SJCRH30 (cell line): ENCODE measurements around the gene BIRC3. TPM values are rescaled to one million over a fixed set of nuclear protein-coding genes. Genes with fewer than 3 reads are reported as not detected.
A peak's percentile ranks its signal among the peaks of the same experiment; 100 is the strongest.

Experiments
- DNase-seq, 2 experiments: peaks; one replicate each; pipeline ENCODE4 v3.0.0-alpha.2; 2015 to 2020
- H3K27ac ChIP-seq: fragments of 250-450 bp; sonication (Bioruptor Pico); 2 replicates; pipeline ENCODE4 v1.5.1; 2020; ENCODE audit warnings: mild to moderate bottlenecking, moderate library complexity
- H3K27me3 ChIP-seq: fragments of 250-450 bp; sonication (Bioruptor Pico); 2 replicates; pipeline ENCODE4 v1.5.1; 2020; ENCODE audit warnings: mild to moderate bottlenecking, moderate library complexity
- H3K36me3 ChIP-seq: fragments of 250-450 bp; sonication (Bioruptor Pico); 2 replicates; pipeline ENCODE4 v1.5.1; 2020; ENCODE audit warnings: mild to moderate bottlenecking, moderate library complexity
- H3K4me1 ChIP-seq: fragments of 250-450 bp; sonication (Bioruptor Pico); 2 replicates; pipeline ENCODE4 v1.5.1; 2020; ENCODE audit warnings: mild to moderate bottlenecking, moderate library complexity
- H3K4me3 ChIP-seq: fragments of 250-450 bp; sonication (Bioruptor Pico); 2 replicates; pipeline ENCODE4 v1.5.1; 2020; ENCODE audit warnings: mild to moderate bottlenecking, moderate library complexity
- H3K9me3 ChIP-seq: fragments of 250-450 bp; sonication (Bioruptor Pico); replicated peaks from 2 replicates; pipeline ENCODE4 v1.5.1; 2020; ENCODE audit warnings: mild to moderate bottlenecking, moderate library complexity
- total RNA-seq: library from RNA; depleted of rRNA; stranded (reverse); fragments of >200 nt; shearing (Covaris generic); gene quantifications from 2 replicates; pipeline ENCODE4 v1.2.3, GENCODE V29; 2014

Gene BIRC3
- total RNA-seq, 1 experiment from 2014 or later: not detected

- Histone ChIP-seq H3K36me3 (no peaks in the 10 kb centered on the region), H3K27me3 (no peaks in the 10 kb centered on the region), H3K27ac (no peak overlapping the region), H3K9me3 (no peaks in the 10 kb centered on the region), H3K4me1 (no peaks in the 10 kb centered on the region), H3K4me3 (no peak overlapping the region)
- DNase-seq: no peak
Measured at GRCh38 chr11:102307727-102308038, 9.6 kb upstream of the BIRC3 start.

- H3K9me3 ChIP-seq: no peaks in the 10 kb centered on the region
- H3K27me3 ChIP-seq: no peaks in the 10 kb centered on the region
- H3K27ac ChIP-seq: no peak overlapping the region
- no peaks in the 10 kb centered on the region for H3K4me1 ChIP-seq
- no peaks in the 10 kb centered on the region for H3K36me3 ChIP-seq
- DNase-seq: no peak
- no peak overlapping the region for H3K4me3 ChIP-seq
Measured at GRCh38 chr11:102309621-102310541, 7.4 kb upstream of the BIRC3 start.

GRCh38 chr11:102312667-102313066 lies 4.6 kb upstream of the BIRC3 start:
- Histone ChIP-seq H3K27ac (no peak overlapping the region), H3K27me3 (no peaks in the 10 kb centered on the region), H3K4me1 (no peaks in the 10 kb centered on the region), H3K4me3 (peak overlapping the region; percentile 34), H3K9me3 (no peaks in the 10 kb centered on the region), H3K36me3 (no peaks in the 10 kb centered on the region)
- no peak for DNase-seq

GRCh38 chr11:102313238-102313940 lies 3.9 kb upstream of the BIRC3 start:
- no peak for DNase-seq
- Histone ChIP-seq H3K9me3 (no peaks in the 10 kb centered on the region), H3K4me3 (peak overlapping the region; percentile 34), H3K27me3 (no peaks in the 10 kb centered on the region), H3K4me1 (no peaks in the 10 kb centered on the region), H3K36me3 (no peaks in the 10 kb centered on the region), H3K27ac (no peak overlapping the region)

- H3K27me3 ChIP-seq: no peaks in the 10 kb centered on the region
Measured at GRCh38 chr11:102314784-102315183, 2.5 kb upstream of the BIRC3 start.

GRCh38 chr11:102316346-102316904 lies 859 bp upstream of the BIRC3 start:
- H3K9me3 ChIP-seq: no peaks in the 10 kb centered on the region
- no peaks in the 10 kb centered on the region for H3K36me3 ChIP-seq
- no peak overlapping the region for H3K4me3 ChIP-seq
- DNase-seq: no peak
- H3K4me1 ChIP-seq: no peaks in the 10 kb centered on the region
- H3K27me3 ChIP-seq: no peaks in the 10 kb centered on the region
- H3K27ac ChIP-seq: no peak overlapping the region

More at GRCh38 chr11:102314784-102315183, 2.5 kb upstream of the BIRC3 start:
- H3K36me3 ChIP-seq: no peaks in the 10 kb centered on the region
- DNase-seq: no peak
- H3K4me1 ChIP-seq: no peaks in the 10 kb centered on the region
- no peaks in the 10 kb centered on the region for H3K9me3 ChIP-seq
- no peak overlapping the region for H3K4me3 ChIP-seq
- H3K27ac ChIP-seq: no peak overlapping the region

- no peaks in the 10 kb centered on the region for H3K4me1 ChIP-seq
- no peak overlapping the region for H3K27ac ChIP-seq
- no peaks in the 10 kb centered on the region for H3K9me3 ChIP-seq
- no peak for DNase-seq
- H3K36me3 ChIP-seq: no peaks in the 10 kb centered on the region
- H3K4me3 ChIP-seq: peak overlapping the region; percentile 31; the same call in 1 of the 2 replicates
- no peaks in the 10 kb centered on the region for H3K27me3 ChIP-seq
Measured at GRCh38 chr11:102317768-102318103, 452 bp downstream of the BIRC3 start.

- H3K36me3 ChIP-seq: no peaks in the 10 kb centered on the region
- H3K27ac ChIP-seq: no peak overlapping the region
- no peak overlapping the region for H3K4me3 ChIP-seq
- H3K27me3 ChIP-seq: no peaks in the 10 kb centered on the region
- no peaks in the 10 kb centered on the region for H3K4me1 ChIP-seq
- H3K9me3 ChIP-seq: no peaks in the 10 kb centered on the region
- DNase-seq: no peak
Measured at GRCh38 chr11:102318469-102318868, 1.2 kb downstream of the BIRC3 start.

- Histone ChIP-seq H3K9me3 (no peaks in the 10 kb centered on the region), H3K27me3 (no peaks in the 10 kb centered on the region), H3K36me3 (no peaks in the 10 kb centered on the region), H3K4me3 (no peak overlapping the region), H3K4me1 (no peaks in the 10 kb centered on the region), H3K27ac (no peak overlapping the region)
- DNase-seq: no peak
Measured at GRCh38 chr11:102319544-102319943, 2.3 kb downstream of the BIRC3 start.

GRCh38 chr11:102320188-102320587 lies 2.9 kb downstream of the BIRC3 start:
- Histone ChIP-seq H3K36me3 (no peaks in the 10 kb centered on the region), H3K27me3 (no peaks in the 10 kb centered on the region), H3K9me3 (no peaks in the 10 kb centered on the region), H3K4me1 (no peaks in the 10 kb centered on the region), H3K4me3 (no peak overlapping the region), H3K27ac (no peak overlapping the region)
- no peak for DNase-seq

- H3K9me3 ChIP-seq: no peaks in the 10 kb centered on the region
- H3K4me1 ChIP-seq: no peaks in the 10 kb centered on the region
- H3K27ac ChIP-seq: no peak overlapping the region
- H3K27me3 ChIP-seq: no peaks in the 10 kb centered on the region
- no peaks in the 10 kb centered on the region for H3K36me3 ChIP-seq
- DNase-seq: no peak
- H3K4me3 ChIP-seq: no peak overlapping the region
Measured at GRCh38 chr11:102320679-102321078, 3.4 kb downstream of the BIRC3 start.

GRCh38 chr11:102322560-102322959 lies 5.3 kb downstream of the BIRC3 start:
- Histone ChIP-seq H3K9me3 (no peaks in the 10 kb centered on the region), H3K36me3 (no peaks in the 10 kb centered on the region)
- DNase-seq: no peak

GRCh38 chr11:102323542-102324251 lies 6.4 kb downstream of the BIRC3 start:
- Histone ChIP-seq H3K9me3 (no peaks in the 10 kb centered on the region), H3K27ac (no peak overlapping the region), H3K27me3 (no peaks in the 10 kb centered on the region), H3K36me3 (no peaks in the 10 kb centered on the region), H3K4me1 (no peaks in the 10 kb centered on the region), H3K4me3 (no peak overlapping the region)
- no peak for DNase-seq

More at GRCh38 chr11:102322560-102322959, 5.3 kb downstream of the BIRC3 start:
- Histone ChIP-seq H3K4me1 (no peaks in the 10 kb centered on the region), H3K27me3 (no peaks in the 10 kb centered on the region), H3K27ac (no peak overlapping the region), H3K4me3 (no peak overlapping the region)

- H3K9me3 ChIP-seq: no peaks in the 10 kb centered on the region
- no peaks in the 10 kb centered on the region for H3K27me3 ChIP-seq
- no peak overlapping the region for H3K27ac ChIP-seq
- no peak for DNase-seq
- no peaks in the 10 kb centered on the region for H3K36me3 ChIP-seq
- H3K4me1 ChIP-seq: no peaks in the 10 kb centered on the region
- no peak overlapping the region for H3K4me3 ChIP-seq
Measured at GRCh38 chr11:102325088-102325487, 7.8 kb downstream of the BIRC3 start.

- H3K27ac ChIP-seq: no peak overlapping the region
- H3K4me3 ChIP-seq: no peak overlapping the region
- no peaks in the 10 kb centered on the region for H3K36me3 ChIP-seq
- H3K9me3 ChIP-seq: no peaks in the 10 kb centered on the region
- no peak for DNase-seq
- H3K4me1 ChIP-seq: no peaks in the 10 kb centered on the region
- no peaks in the 10 kb centered on the region for H3K27me3 ChIP-seq
Measured at GRCh38 chr11:102328748-102329147, 11.5 kb downstream of the BIRC3 start.
